Fibroblast of peridontal ligament (primary cell): ENCODE measurements around the gene C17orf113.

Experiments
- DNase-seq: peaks from one replicate; pipeline ENCODE4 v3.0.0-alpha.2; 2010; ENCODE audit errors: extremely low read depth

Gene C17orf113

GRCh38 chr17:42072323-42073187 lies 22.2 kb upstream of the C17orf113 start:
- no peak for DNase-seq

GRCh38 chr17:42071810-42072209 lies 21.4 kb upstream of the C17orf113 start:
- no peak for DNase-seq

- no peak for DNase-seq
These were observed 18.6 kb upstream of the C17orf113 start for GRCh38 chr17:42068979-42069378.

- peak; percentile 35 for DNase-seq
These were observed 17.1 kb upstream of the C17orf113 start for GRCh38 chr17:42067371-42068091.

GRCh38 chr17:42065201-42065600 lies 14.8 kb upstream of the C17orf113 start:
- DNase-seq = no peak

GRCh38 chr17:42062681-42063080 lies 12.3 kb upstream of the C17orf113 start:
- no peak for DNase-seq

- no peak for DNase-seq
These were observed 11.5 kb upstream of the C17orf113 start for GRCh38 chr17:42061646-42062487.

GRCh38 chr17:42060231-42060630 lies 9.8 kb upstream of the C17orf113 start:
- DNase-seq = no peak

- DNase-seq = no peak
These were observed 9.4 kb upstream of the C17orf113 start for GRCh38 chr17:42059815-42060214.

- DNase-seq = no peak
These were observed 7.7 kb upstream of the C17orf113 start for GRCh38 chr17:42058063-42058462.

GRCh38 chr17:42056635-42057034 lies 6.2 kb upstream of the C17orf113 start:
- DNase-seq = no peak

- DNase-seq = no peak
These were observed 5.1 kb upstream of the C17orf113 start for GRCh38 chr17:42055496-42055895.

GRCh38 chr17:42055027-42055426 lies 4.6 kb upstream of the C17orf113 start:
- no peak for DNase-seq

GRCh38 chr17:42053731-42054500 lies 3.5 kb upstream of the C17orf113 start:
- no peak for DNase-seq

GRCh38 chr17:42052346-42052877 lies 2.0 kb upstream of the C17orf113 start:
- no peak for DNase-seq

- DNase-seq = no peak
These were observed 1.2 kb upstream of the C17orf113 start for GRCh38 chr17:42051645-42052044.

GRCh38 chr17:42051013-42051400 lies 606 bp upstream of the C17orf113 start:
- no peak for DNase-seq

- DNase-seq = no peak
These were observed 488 bp downstream of the C17orf113 start for GRCh38 chr17:42049834-42050392.

- no peak for DNase-seq
These were observed 3.1 kb downstream of the C17orf113 start for GRCh38 chr17:42047343-42047742.

GRCh38 chr17:42045719-42046118 lies 4.7 kb downstream of the C17orf113 start:
- no peak for DNase-seq
